ENCODE results near the gene EXOC6. TPM values are rescaled to one million over a fixed set of nuclear protein-coding genes. Genes with fewer than 3 reads are reported as not detected.

EXOC6 gene
- total and polyA plus RNA-seq, 3 experiments from 2014 or later, result 7.3 to 10.9 (median 10.6) TPM

DNA sequence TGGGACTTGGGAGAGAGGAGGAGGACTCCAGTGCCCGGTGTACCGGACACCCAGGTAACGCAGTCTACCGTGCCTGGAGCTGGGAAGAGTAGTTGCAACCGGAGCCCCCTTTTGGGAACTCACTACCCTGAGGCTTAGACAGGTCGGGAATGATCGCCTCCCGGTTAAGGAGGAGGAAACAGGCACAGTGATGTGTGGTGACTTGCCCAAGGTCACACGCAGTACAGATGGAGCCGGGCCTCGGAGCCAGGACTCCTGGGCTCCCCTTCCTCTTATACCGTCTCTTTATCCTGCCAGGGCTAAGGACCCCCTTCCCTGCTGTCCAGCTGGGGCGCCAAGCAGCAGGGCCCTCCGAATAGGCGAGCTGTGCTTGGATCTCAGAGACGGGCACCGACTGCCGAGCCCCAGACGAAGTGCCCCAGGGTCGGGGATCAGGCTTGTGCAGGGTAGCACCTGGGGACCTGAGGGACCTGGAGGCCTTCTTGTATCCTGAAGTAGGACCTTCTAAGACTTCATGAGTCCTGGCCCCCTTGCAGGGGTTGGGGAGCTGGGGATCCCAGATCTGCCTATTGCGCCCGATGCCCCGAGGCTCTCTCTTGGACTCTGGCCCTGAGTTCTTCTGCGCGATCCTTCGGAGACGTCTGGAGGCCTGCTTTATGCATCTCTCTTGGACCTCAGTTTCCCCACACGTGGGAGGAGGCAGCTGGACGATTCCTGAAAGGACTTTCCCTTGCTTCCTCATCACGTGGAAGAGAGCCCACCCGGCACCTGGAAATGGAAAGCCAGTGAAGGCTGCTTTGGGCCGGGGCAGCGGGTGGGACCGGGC is 224.6 kb downstream of the EXOC6 start:
- Mint-ChIP-seq H3K9me3 (peaks cover 0 to 2% (median 0%) of the 10 kb centered on the region in 5 donors), H3K4me3 (peak overlapping the region in 6 of 7 donors; percentile 5 to 69 (median 58)), H3K36me3 (no peaks in the 10 kb centered on the region), H3K27ac (no peak overlapping the region), H3K4me1 (peaks cover 23 to 55% (median 28%) of the 10 kb centered on the region in 3 donors), H3K27me3 (peaks cover 57 to 76% of the 10 kb centered on the region in 2 donors)
- H3K4me3 ChIP-seq (ENCODE audit: low read length), result peak overlapping the region; percentile 26
- CTCF ChIA-PET, result no interaction called here
- peaks cover 4% of the 10 kb centered on the region for H3K4me1 ChIP-seq (ENCODE audit: insufficient read depth, low read length)
- H3K27me3 ChIP-seq (ENCODE audit: insufficient read depth, low read length, poor library complexity, severe bottlenecking), result peaks cover 21% of the 10 kb centered on the region
- DNase-seq, result no peak
- POLR2A ChIA-PET, result no interaction called here
- no peaks in the 10 kb centered on the region for H3K36me3 ChIP-seq (ENCODE audit: insufficient read depth, low read length)
- H3K27ac ChIP-seq (ENCODE audit: low read depth, low read length), result peak overlapping the region; percentile 79
- no peaks in the 10 kb centered on the region for H3K9me3 ChIP-seq (ENCODE audit: low read length)

DNA sequence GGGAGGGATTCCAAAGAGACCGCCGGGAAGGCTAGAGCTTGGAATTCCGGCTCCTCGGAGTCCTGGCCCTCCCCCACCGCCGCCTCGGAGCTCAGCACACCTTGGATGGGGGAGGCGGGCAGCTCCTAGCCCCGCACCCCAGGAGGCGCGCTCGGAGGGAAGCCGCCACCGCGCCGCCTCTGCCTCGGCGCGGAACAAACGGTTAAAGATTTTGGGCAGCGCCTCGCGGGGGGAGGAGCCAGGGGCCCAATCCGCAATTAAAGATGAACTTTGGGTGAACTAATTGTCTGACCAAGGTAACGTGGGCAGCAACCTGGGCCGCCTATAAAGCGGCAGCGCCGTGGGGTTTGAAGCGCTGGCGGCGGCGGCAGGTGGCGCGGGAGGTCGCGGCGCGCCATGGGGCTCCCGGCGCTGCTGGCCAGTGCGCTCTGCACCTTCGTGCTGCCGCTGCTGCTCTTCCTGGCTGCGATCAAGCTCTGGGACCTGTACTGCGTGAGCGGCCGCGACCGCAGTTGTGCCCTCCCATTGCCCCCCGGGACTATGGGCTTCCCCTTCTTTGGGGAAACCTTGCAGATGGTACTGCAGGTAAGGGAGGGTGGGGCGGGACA is 225.3 kb downstream of the EXOC6 start, which contains the start of gene CYP26A1:
Gene CYP26A1 (plus strand): TSS at position 355 of the 608 bp plus-strand sequence. CDS start 42 bp downstream, at position 397.
- peaks cover 21 to 51% (median 25%) of the 10 kb centered on the region in 3 donors for H3K4me1 Mint-ChIP-seq
- peaks cover 21% of the 10 kb centered on the region for H3K27me3 ChIP-seq (ENCODE audit: insufficient read depth, low read length, poor library complexity, severe bottlenecking)
- peak within 1 kb of the TSS; percentile 26 for H3K4me3 ChIP-seq (ENCODE audit: low read length)
- H3K27ac ChIP-seq (ENCODE audit: low read depth, low read length), result peak within 1 kb of the TSS; percentile 79
- H3K36me3 Mint-ChIP-seq, result no peaks in the 10 kb centered on the region
- peaks cover 0 to 2% (median 0%) of the 10 kb centered on the region in 5 donors for H3K9me3 Mint-ChIP-seq
- no peak within 1 kb of the TSS for H3K27ac Mint-ChIP-seq
- H3K9me3 ChIP-seq (ENCODE audit: low read length), result no peaks in the 10 kb centered on the region
- CTCF ChIA-PET, result no interaction called here
- POLR2A ChIA-PET, result no interaction called here
- H3K36me3 ChIP-seq (ENCODE audit: insufficient read depth, low read length), result no peaks in the 10 kb centered on the region
- peaks cover 4% of the 10 kb centered on the region for H3K4me1 ChIP-seq (ENCODE audit: insufficient read depth, low read length)
- H3K27me3 Mint-ChIP-seq, result peaks cover 54 to 76% of the 10 kb centered on the region in 2 donors
- peak within 1 kb of the TSS; percentile 62 to 76 (median 70) for H3K4me3 Mint-ChIP-seq
- DNase-seq, result no peak

DNA sequence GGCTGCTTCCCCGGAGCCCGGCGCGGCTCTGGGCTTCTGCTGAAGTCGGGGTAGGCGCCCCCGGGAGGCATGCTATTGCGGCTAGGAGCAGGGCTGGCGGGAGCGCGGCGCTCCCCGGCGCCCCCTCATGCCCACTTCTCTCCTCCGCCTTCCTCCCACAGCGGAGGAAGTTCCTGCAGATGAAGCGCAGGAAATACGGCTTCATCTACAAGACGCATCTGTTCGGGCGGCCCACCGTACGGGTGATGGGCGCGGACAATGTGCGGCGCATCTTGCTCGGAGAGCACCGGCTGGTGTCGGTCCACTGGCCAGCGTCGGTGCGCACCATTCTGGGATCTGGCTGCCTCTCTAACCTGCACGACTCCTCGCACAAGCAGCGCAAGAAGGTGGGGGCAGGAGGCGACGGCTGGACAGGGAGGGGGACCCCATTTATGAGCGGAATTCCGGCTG is 225.9 kb downstream of the EXOC6 start:
- H3K27me3 Mint-ChIP-seq, result peaks cover 51 to 72% of the 10 kb centered on the region in 2 donors
- peaks cover 20 to 49% (median 23%) of the 10 kb centered on the region in 3 donors for H3K4me1 Mint-ChIP-seq
- H3K36me3 Mint-ChIP-seq, result no peaks in the 10 kb centered on the region
- H3K9me3 Mint-ChIP-seq, result peaks cover 0 to 2% (median 0%) of the 10 kb centered on the region in 5 donors
- ChIA-PET POLR2A (no interaction called here), CTCF (no interaction called here)
- peak overlapping the region; percentile 48 to 76 (median 70) for H3K4me3 Mint-ChIP-seq
- H3K27ac ChIP-seq (ENCODE audit: low read depth, low read length), result no peak overlapping the region
- H3K36me3 ChIP-seq (ENCODE audit: insufficient read depth, low read length), result no peaks in the 10 kb centered on the region
- no peak for DNase-seq
- H3K9me3 ChIP-seq (ENCODE audit: low read length), result no peaks in the 10 kb centered on the region
- H3K27ac Mint-ChIP-seq, result no peak overlapping the region
- peaks cover 21% of the 10 kb centered on the region for H3K27me3 ChIP-seq (ENCODE audit: insufficient read depth, low read length, poor library complexity, severe bottlenecking)
- peaks cover 4% of the 10 kb centered on the region for H3K4me1 ChIP-seq (ENCODE audit: insufficient read depth, low read length)
- H3K4me3 ChIP-seq (ENCODE audit: low read length), result no peak overlapping the region

- H3K27me3 ChIP-seq (ENCODE audit: insufficient read depth, low read length, poor library complexity, severe bottlenecking), result peaks cover 26% of the 10 kb centered on the region
- no peak overlapping the region for H3K27ac ChIP-seq (ENCODE audit: low read depth, low read length)
- H3K27ac Mint-ChIP-seq, result no peak overlapping the region
- no peak overlapping the region for H3K4me3 ChIP-seq (ENCODE audit: low read length)
- peaks cover 20 to 49% (median 23%) of the 10 kb centered on the region in 3 donors for H3K4me1 Mint-ChIP-seq
- peak overlapping the region; percentile 62 to 76 (median 70) for H3K4me3 Mint-ChIP-seq
- peaks cover 0 to 2% (median 0%) of the 10 kb centered on the region in 5 donors for H3K9me3 Mint-ChIP-seq
- no peaks in the 10 kb centered on the region for H3K36me3 ChIP-seq (ENCODE audit: insufficient read depth, low read length)
- no peaks in the 10 kb centered on the region for H3K9me3 ChIP-seq (ENCODE audit: low read length)
- H3K27me3 Mint-ChIP-seq, result peaks cover 52 to 75% of the 10 kb centered on the region in 2 donors
- ChIA-PET CTCF (interaction anchor here (0.9 to 1.3 kb wide), 2 partner anchors 12 to 13 kb away, joined by 3 read pairs; no protein-coding TSS in a partner anchor), POLR2A (no interaction called here)
- peaks cover 4% of the 10 kb centered on the region for H3K4me1 ChIP-seq (ENCODE audit: insufficient read depth, low read length)
- DNase-seq, result no peak
- no peaks in the 10 kb centered on the region for H3K36me3 Mint-ChIP-seq
These were observed 226.5 kb downstream of the EXOC6 start for GRCh38 chr10:93074597-93075368.

DNA sequence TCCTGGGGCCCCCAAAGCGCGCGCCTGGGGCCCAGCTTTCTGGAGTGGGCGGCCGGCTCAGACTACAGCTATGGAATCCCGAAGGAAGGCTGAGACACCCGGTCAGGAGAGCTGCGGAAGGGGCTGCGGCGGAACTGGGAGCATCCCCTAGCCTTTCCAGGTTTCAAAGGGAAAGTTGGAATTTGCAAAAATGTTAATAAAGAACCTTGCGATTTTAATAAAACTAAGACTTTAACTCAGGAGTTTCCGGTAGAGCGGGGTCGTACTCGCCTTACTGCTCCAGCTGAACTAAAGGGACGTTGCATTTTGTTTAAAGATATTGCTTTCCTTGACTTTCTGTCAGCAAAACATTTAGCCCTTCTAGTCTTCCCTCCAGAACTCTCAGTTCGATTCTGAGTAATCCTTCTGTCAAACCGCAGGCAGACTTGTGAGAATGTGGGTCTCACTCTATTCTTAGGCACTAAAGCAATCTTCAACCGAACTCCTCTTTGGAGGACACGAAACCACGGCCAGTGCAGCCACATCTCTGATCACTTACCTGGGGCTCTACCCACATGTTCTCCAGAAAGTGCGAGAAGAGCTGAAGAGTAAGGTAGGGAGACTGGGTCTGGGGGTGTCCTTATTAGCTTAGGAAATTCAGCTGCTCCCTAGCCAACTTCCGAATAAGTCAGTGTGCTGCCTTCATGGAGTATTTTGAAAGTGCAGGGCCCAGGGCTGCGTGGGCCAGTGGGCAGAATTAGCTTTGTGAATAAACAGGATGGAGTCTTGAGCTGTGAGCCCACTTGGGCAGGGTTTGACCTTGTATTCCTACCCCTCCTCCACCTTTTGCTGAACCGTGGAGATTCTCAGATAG is 227.3 kb downstream of the EXOC6 start:
- POLR2A ChIA-PET, result no interaction called here
- Histone ChIP-seq H3K36me3 (ENCODE audit: insufficient read depth, low read length) (no peaks in the 10 kb centered on the region), H3K4me3 (ENCODE audit: low read length) (no peak overlapping the region), H3K9me3 (ENCODE audit: low read length) (no peaks in the 10 kb centered on the region), H3K4me1 (ENCODE audit: insufficient read depth, low read length) (peaks cover 4% of the 10 kb centered on the region), H3K27me3 (ENCODE audit: insufficient read depth, low read length, poor library complexity, severe bottlenecking) (peaks cover 21% of the 10 kb centered on the region), H3K27ac (ENCODE audit: low read depth, low read length) (no peak overlapping the region)
- Mint-ChIP-seq H3K27ac (peak overlapping the region in 1 of 8 donors; percentile 41), H3K4me3 (peak overlapping the region in 6 of 7 donors; percentile 13 to 70 (median 49)), H3K27me3 (peaks cover 49 to 76% of the 10 kb centered on the region in 2 donors), H3K36me3 (no peaks in the 10 kb centered on the region), H3K9me3 (peaks cover 0 to 2% (median 0%) of the 10 kb centered on the region in 5 donors), H3K4me1 (peaks cover 23 to 51% (median 29%) of the 10 kb centered on the region in 3 donors)
- CTCF ChIA-PET, result interaction anchor here (0.9 to 1.3 kb wide), 2 partner anchors 11 to 12 kb away, joined by 3 read pairs; no protein-coding TSS in a partner anchor
- DNase-seq, result no peak

DNA sequence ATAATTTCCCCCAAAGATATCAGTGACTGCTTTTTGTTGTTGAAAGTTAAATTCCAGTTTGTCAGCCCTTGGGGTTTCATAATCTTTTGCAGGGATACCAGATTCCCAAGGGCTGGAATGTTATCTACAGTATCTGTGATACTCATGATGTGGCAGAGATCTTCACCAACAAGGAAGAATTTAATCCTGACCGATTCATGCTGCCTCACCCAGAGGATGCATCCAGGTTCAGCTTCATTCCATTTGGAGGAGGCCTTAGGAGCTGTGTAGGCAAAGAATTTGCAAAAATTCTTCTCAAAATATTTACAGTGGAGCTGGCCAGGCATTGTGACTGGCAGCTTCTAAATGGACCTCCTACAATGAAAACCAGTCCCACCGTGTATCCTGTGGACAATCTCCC is 228.6 kb downstream of the EXOC6 start:
- DNase-seq, result no peak
- H3K27ac Mint-ChIP-seq, result no peak overlapping the region
- H3K4me1 ChIP-seq (ENCODE audit: insufficient read depth, low read length), result peaks cover 4% of the 10 kb centered on the region
- H3K9me3 ChIP-seq (ENCODE audit: low read length), result no peaks in the 10 kb centered on the region
- H3K27me3 ChIP-seq (ENCODE audit: insufficient read depth, low read length, poor library complexity, severe bottlenecking), result peaks cover 26% of the 10 kb centered on the region
- H3K27ac ChIP-seq (ENCODE audit: low read depth, low read length), result no peak overlapping the region
- peaks cover 45 to 76% of the 10 kb centered on the region in 2 donors for H3K27me3 Mint-ChIP-seq
- ChIA-PET CTCF (interaction anchor here (0.7 to 1.3 kb wide), 2 partner anchors 9 to 214 kb away, joined by 3 read pairs; no protein-coding TSS in a partner anchor), POLR2A (no interaction called here)
- H3K4me3 ChIP-seq (ENCODE audit: low read length), result no peak overlapping the region
- peaks cover 23 to 40% (median 23%) of the 10 kb centered on the region in 3 donors for H3K4me1 Mint-ChIP-seq
- H3K4me3 Mint-ChIP-seq, result no peak overlapping the region
- H3K36me3 ChIP-seq (ENCODE audit: insufficient read depth, low read length), result no peaks in the 10 kb centered on the region
- peaks cover 0 to 2% (median 0%) of the 10 kb centered on the region in 5 donors for H3K9me3 Mint-ChIP-seq
- no peaks in the 10 kb centered on the region for H3K36me3 Mint-ChIP-seq

GRCh38 chr10:93077860-93078337 is 229.6 kb downstream of the EXOC6 start:
- no peak for DNase-seq
- no peaks in the 10 kb centered on the region for H3K36me3 Mint-ChIP-seq
- H3K36me3 ChIP-seq (ENCODE audit: insufficient read depth, low read length), result no peaks in the 10 kb centered on the region
- H3K9me3 ChIP-seq (ENCODE audit: low read length), result no peaks in the 10 kb centered on the region
- ChIA-PET CTCF (interaction anchor here (1.2 kb wide), 1 partner anchor 212 kb away, joined by 3 read pairs; no protein-coding TSS in a partner anchor), POLR2A (no interaction called here)
- H3K4me3 Mint-ChIP-seq, result no peak overlapping the region
- peaks cover 36 to 67% of the 10 kb centered on the region in 2 donors for H3K27me3 Mint-ChIP-seq
- H3K4me1 ChIP-seq (ENCODE audit: insufficient read depth, low read length), result no peaks in the 10 kb centered on the region
- H3K27me3 ChIP-seq (ENCODE audit: insufficient read depth, low read length, poor library complexity, severe bottlenecking), result peaks cover 25% of the 10 kb centered on the region
- peaks cover 16 to 30% (median 17%) of the 10 kb centered on the region in 3 donors for H3K4me1 Mint-ChIP-seq
- H3K27ac ChIP-seq (ENCODE audit: low read depth, low read length), result no peak overlapping the region
- peaks cover 0 to 2% (median 0%) of the 10 kb centered on the region in 5 donors for H3K9me3 Mint-ChIP-seq
- no peak overlapping the region for H3K27ac Mint-ChIP-seq
- H3K4me3 ChIP-seq (ENCODE audit: low read length), result no peak overlapping the region
